ENCODE results near the gene LRFN4.

LRFN4 gene

GRCh38 chr11:66884443-66884842, 27.6 kb downstream of the LRFN4 start:
- Histone ChIP-seq H3K36me3 (ENCODE audit: insufficient read depth, low read length) (no peaks in the 10 kb centered on the region), H3K27me3 (ENCODE audit: insufficient read depth, low read length) (no peaks in the 10 kb centered on the region), H3K27ac (ENCODE audit: low read depth, low read length) (peak overlapping the region; percentile 89; the same call in 1 of the 2 replicates), H3K4me1 (ENCODE audit: control insufficient read depth, insufficient read depth, low read length, unreplicated experiment) (peaks cover 37% of the 10 kb centered on the region), H3K79me2 (ENCODE audit: control insufficient read depth, insufficient read depth, low read length, unreplicated experiment) (no peaks in the 10 kb centered on the region), H2AFZ (ENCODE audit: low read length, unreplicated experiment) (no peak overlapping the region), H3K4me3 (ENCODE audit: low read depth, low read length) (no peak overlapping the region)

DNA sequence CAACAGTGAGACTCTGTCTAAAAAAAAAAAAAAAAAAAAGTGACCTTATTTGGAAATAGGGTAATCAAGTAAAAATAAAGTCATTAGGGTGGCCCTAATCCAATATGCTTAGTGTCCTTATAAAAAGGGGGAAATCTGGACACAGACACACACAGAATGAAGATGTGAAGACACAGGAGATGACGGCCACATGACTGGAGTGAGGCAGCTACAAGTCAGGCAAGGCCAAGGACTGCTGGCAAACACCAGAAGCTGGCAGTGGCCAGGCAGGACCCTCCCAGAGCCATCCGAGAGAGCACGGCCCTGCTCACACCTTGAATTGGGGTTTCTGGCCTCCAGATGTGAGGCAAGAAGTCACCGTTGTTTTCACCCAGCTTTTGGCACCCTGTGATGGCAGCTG, 28.6 kb downstream of the LRFN4 start:
- peaks cover 43% of the 10 kb centered on the region for H3K4me1 ChIP-seq (ENCODE audit: control insufficient read depth, insufficient read depth, low read length, unreplicated experiment)
- H3K4me3 ChIP-seq (ENCODE audit: low read depth, low read length): no peak overlapping the region
- no peaks in the 10 kb centered on the region for H3K27me3 ChIP-seq (ENCODE audit: insufficient read depth, low read length)
- no peaks in the 10 kb centered on the region for H3K36me3 ChIP-seq (ENCODE audit: insufficient read depth, low read length)
- peak overlapping the region; percentile 82 for H3K27ac ChIP-seq (ENCODE audit: low read depth, low read length)
- no peak overlapping the region for H2AFZ ChIP-seq (ENCODE audit: low read length, unreplicated experiment)
- H3K79me2 ChIP-seq (ENCODE audit: control insufficient read depth, insufficient read depth, low read length, unreplicated experiment): no peaks in the 10 kb centered on the region

- peaks cover 43% of the 10 kb centered on the region for H3K4me1 ChIP-seq (ENCODE audit: control insufficient read depth, insufficient read depth, low read length, unreplicated experiment)
- H3K4me3 ChIP-seq (ENCODE audit: low read depth, low read length): no peak overlapping the region
- no peaks in the 10 kb centered on the region for H3K27me3 ChIP-seq (ENCODE audit: insufficient read depth, low read length)
- H3K79me2 ChIP-seq (ENCODE audit: control insufficient read depth, insufficient read depth, low read length, unreplicated experiment): no peaks in the 10 kb centered on the region
- no peaks in the 10 kb centered on the region for H3K36me3 ChIP-seq (ENCODE audit: insufficient read depth, low read length)
- H2AFZ ChIP-seq (ENCODE audit: low read length, unreplicated experiment): no peak overlapping the region
- H3K27ac ChIP-seq (ENCODE audit: low read depth, low read length): peak overlapping the region; percentile 82
These were observed 29.1 kb downstream of the LRFN4 start for GRCh38 chr11:66885950-66886440.

- Histone ChIP-seq H3K36me3 (ENCODE audit: insufficient read depth, low read length) (no peaks in the 10 kb centered on the region), H3K27me3 (ENCODE audit: insufficient read depth, low read length) (no peaks in the 10 kb centered on the region), H2AFZ (ENCODE audit: low read length, unreplicated experiment) (peak overlapping the region; percentile 37), H3K4me1 (ENCODE audit: control insufficient read depth, insufficient read depth, low read length, unreplicated experiment) (peaks cover 45% of the 10 kb centered on the region), H3K79me2 (ENCODE audit: control insufficient read depth, insufficient read depth, low read length, unreplicated experiment) (no peaks in the 10 kb centered on the region), H3K27ac (ENCODE audit: low read depth, low read length) (peak overlapping the region; percentile 82), H3K4me3 (ENCODE audit: low read depth, low read length) (peak overlapping the region; percentile 41)
These were observed 29.9 kb downstream of the LRFN4 start for GRCh38 chr11:66886671-66887221.

DNA sequence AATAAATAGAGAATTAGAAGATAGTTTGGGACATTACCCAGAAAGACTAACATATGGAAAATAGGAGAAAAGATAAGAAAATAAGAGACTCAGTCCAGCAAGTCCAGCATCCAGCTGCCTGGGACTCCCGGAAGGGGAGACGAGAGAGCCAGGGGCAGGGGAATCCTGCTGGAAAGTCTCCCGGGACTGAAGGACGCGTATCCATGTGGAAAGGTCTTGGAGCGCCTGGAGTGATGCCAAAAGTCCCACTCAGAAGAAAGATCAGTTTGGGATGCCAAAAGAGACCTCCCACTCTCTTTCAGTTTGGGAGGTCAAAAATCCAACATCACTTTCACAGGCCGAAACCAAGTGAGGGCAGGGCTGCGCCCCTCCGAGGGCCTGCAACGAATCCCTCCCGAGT, 30.7 kb downstream of the LRFN4 start:
- Histone ChIP-seq H3K79me2 (ENCODE audit: control insufficient read depth, insufficient read depth, low read length, unreplicated experiment) (no peaks in the 10 kb centered on the region), H3K36me3 (ENCODE audit: insufficient read depth, low read length) (no peaks in the 10 kb centered on the region), H3K4me3 (ENCODE audit: low read depth, low read length) (no peak overlapping the region; the same call in 1 of the 2 replicates), H2AFZ (ENCODE audit: low read length, unreplicated experiment) (no peak overlapping the region), H3K27me3 (ENCODE audit: insufficient read depth, low read length) (no peaks in the 10 kb centered on the region), H3K4me1 (ENCODE audit: control insufficient read depth, insufficient read depth, low read length, unreplicated experiment) (peaks cover 51% of the 10 kb centered on the region), H3K27ac (ENCODE audit: low read depth, low read length) (peak overlapping the region; percentile 82)

DNA sequence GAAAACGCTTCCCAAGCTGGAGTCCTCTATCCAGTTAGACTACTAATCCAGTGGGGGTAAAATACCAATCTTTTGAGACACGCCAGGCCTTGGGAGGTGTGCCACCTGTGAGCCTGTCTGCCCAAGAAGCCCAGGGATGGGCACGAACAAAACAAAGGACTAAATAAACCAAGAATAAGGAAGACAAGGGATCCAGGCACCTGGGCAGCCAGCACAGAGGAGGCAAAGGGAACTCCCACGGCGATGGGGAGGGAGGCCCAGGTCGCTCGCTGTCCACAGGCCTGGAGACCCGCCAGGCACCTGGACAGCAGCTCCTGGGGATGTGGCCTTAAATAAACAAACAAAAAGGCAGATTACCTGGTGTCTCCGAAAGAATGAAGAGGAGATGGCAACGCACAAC, 31.4 kb downstream of the LRFN4 start:
- no peaks in the 10 kb centered on the region for H3K27me3 ChIP-seq (ENCODE audit: insufficient read depth, low read length)

GRCh38 chr11:66889960-66890359, 33.1 kb downstream of the LRFN4 start:
- Histone ChIP-seq H2AFZ (ENCODE audit: low read length, unreplicated experiment) (no peak overlapping the region), H3K27me3 (ENCODE audit: insufficient read depth, low read length) (no peaks in the 10 kb centered on the region), H3K27ac (ENCODE audit: low read depth, low read length) (no peak overlapping the region), H3K36me3 (ENCODE audit: insufficient read depth, low read length) (no peaks in the 10 kb centered on the region), H3K4me1 (ENCODE audit: control insufficient read depth, insufficient read depth, low read length, unreplicated experiment) (peaks cover 49% of the 10 kb centered on the region), H3K79me2 (ENCODE audit: control insufficient read depth, insufficient read depth, low read length, unreplicated experiment) (no peaks in the 10 kb centered on the region), H3K4me3 (ENCODE audit: low read depth, low read length) (no peak overlapping the region)

More for the DNA sequence above, 31.4 kb downstream of the LRFN4 start:
- H3K27ac ChIP-seq (ENCODE audit: low read depth, low read length): peak overlapping the region; percentile 82; the same call in 1 of the 2 replicates
- H3K4me3 ChIP-seq (ENCODE audit: low read depth, low read length): no peak overlapping the region
- H3K36me3 ChIP-seq (ENCODE audit: insufficient read depth, low read length): no peaks in the 10 kb centered on the region
- no peaks in the 10 kb centered on the region for H3K79me2 ChIP-seq (ENCODE audit: control insufficient read depth, insufficient read depth, low read length, unreplicated experiment)
- H2AFZ ChIP-seq (ENCODE audit: low read length, unreplicated experiment): no peak overlapping the region
- H3K4me1 ChIP-seq (ENCODE audit: control insufficient read depth, insufficient read depth, low read length, unreplicated experiment): peaks cover 54% of the 10 kb centered on the region

GRCh38 chr11:66891851-66892660, 35.2 kb downstream of the LRFN4 start:
- no peaks in the 10 kb centered on the region for H3K36me3 ChIP-seq (ENCODE audit: insufficient read depth, low read length)
- H3K79me2 ChIP-seq (ENCODE audit: control insufficient read depth, insufficient read depth, low read length, unreplicated experiment): no peaks in the 10 kb centered on the region
- H3K4me1 ChIP-seq (ENCODE audit: control insufficient read depth, insufficient read depth, low read length, unreplicated experiment): peaks cover 33% of the 10 kb centered on the region
- no peak overlapping the region for H2AFZ ChIP-seq (ENCODE audit: low read length, unreplicated experiment)
- H3K27me3 ChIP-seq (ENCODE audit: insufficient read depth, low read length): no peaks in the 10 kb centered on the region
- H3K27ac ChIP-seq (ENCODE audit: low read depth, low read length): peak overlapping the region; percentile 91
- 0 out of 2 replicates have a peak overlapping the region, but pooled peaks have one; percentile 23 for H3K4me3 ChIP-seq (ENCODE audit: low read depth, low read length)

DNA sequence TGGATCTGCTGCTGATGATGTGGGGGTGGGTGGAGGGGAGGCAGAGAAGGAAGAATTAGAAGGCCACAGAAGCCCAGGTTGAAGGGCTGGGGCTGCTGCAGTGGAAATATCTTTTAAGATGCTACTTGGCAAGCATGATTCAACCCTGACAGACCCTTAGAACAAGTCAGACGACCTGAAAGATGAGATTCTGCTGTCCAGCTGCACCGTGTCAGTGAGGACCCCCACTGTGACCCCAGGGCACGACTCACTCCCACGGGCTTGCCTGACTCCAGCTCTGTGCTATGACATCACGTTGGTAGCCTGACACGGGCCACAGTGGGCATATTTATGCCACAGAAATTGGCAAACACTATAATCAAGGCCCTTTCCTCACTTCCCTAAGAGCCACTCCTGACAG, 36.0 kb downstream of the LRFN4 start:
- Histone ChIP-seq H3K36me3 (ENCODE audit: insufficient read depth, low read length) (no peaks in the 10 kb centered on the region), H3K4me1 (ENCODE audit: control insufficient read depth, insufficient read depth, low read length, unreplicated experiment) (peaks cover 24% of the 10 kb centered on the region), H3K27me3 (ENCODE audit: insufficient read depth, low read length) (no peaks in the 10 kb centered on the region), H3K27ac (ENCODE audit: low read depth, low read length) (peak overlapping the region; percentile 91), H3K79me2 (ENCODE audit: control insufficient read depth, insufficient read depth, low read length, unreplicated experiment) (no peaks in the 10 kb centered on the region), H3K4me3 (ENCODE audit: low read depth, low read length) (no peak overlapping the region), H2AFZ (ENCODE audit: low read length, unreplicated experiment) (no peak overlapping the region)

- Histone ChIP-seq H2AFZ (ENCODE audit: low read length, unreplicated experiment) (no peak overlapping the region), H3K4me3 (ENCODE audit: low read depth, low read length) (no peak overlapping the region), H3K79me2 (ENCODE audit: control insufficient read depth, insufficient read depth, low read length, unreplicated experiment) (no peaks in the 10 kb centered on the region), H3K27ac (ENCODE audit: low read depth, low read length) (no peak overlapping the region), H3K36me3 (ENCODE audit: insufficient read depth, low read length) (no peaks in the 10 kb centered on the region), H3K27me3 (ENCODE audit: insufficient read depth, low read length) (no peaks in the 10 kb centered on the region), H3K4me1 (ENCODE audit: control insufficient read depth, insufficient read depth, low read length, unreplicated experiment) (peaks cover 22% of the 10 kb centered on the region)
These were observed 37.3 kb downstream of the LRFN4 start for GRCh38 chr11:66894141-66894540.

GRCh38 chr11:66901964-66902390, 45.1 kb downstream of the LRFN4 start:
- Histone ChIP-seq H3K27ac (ENCODE audit: low read depth, low read length) (no peak overlapping the region), H3K36me3 (ENCODE audit: insufficient read depth, low read length) (no peaks in the 10 kb centered on the region), H3K4me3 (ENCODE audit: low read depth, low read length) (no peak overlapping the region), H2AFZ (ENCODE audit: low read length, unreplicated experiment) (no peak overlapping the region), H3K4me1 (ENCODE audit: control insufficient read depth, insufficient read depth, low read length, unreplicated experiment) (peaks cover 20% of the 10 kb centered on the region), H3K79me2 (ENCODE audit: control insufficient read depth, insufficient read depth, low read length, unreplicated experiment) (no peaks in the 10 kb centered on the region), H3K27me3 (ENCODE audit: insufficient read depth, low read length) (no peaks in the 10 kb centered on the region)

Measured in ACC112 (cell line).